B cell (primary cell): ENCODE measurements around the gene MED12L.

Experiments
- EZH2 ChIP-seq: IDR thresholded peaks from 2 replicates; pipeline ENCODE4 v1.6.1; 2012; ENCODE audit warnings: borderline replicate concordance, low read depth, mild to moderate bottlenecking, moderate library complexity, low read length; ENCODE audit not compliant: insufficient read depth, poor library complexity, severe bottlenecking
- TF ChIP-seq, protein P1 (sequence below): fragments of 200-600 bp; IDR thresholded peaks from one replicate; pipeline ENCODE4 v1.8.0; 2022; ENCODE audit warnings: antibody characterized with exemption, mild to moderate bottlenecking

DNA sequence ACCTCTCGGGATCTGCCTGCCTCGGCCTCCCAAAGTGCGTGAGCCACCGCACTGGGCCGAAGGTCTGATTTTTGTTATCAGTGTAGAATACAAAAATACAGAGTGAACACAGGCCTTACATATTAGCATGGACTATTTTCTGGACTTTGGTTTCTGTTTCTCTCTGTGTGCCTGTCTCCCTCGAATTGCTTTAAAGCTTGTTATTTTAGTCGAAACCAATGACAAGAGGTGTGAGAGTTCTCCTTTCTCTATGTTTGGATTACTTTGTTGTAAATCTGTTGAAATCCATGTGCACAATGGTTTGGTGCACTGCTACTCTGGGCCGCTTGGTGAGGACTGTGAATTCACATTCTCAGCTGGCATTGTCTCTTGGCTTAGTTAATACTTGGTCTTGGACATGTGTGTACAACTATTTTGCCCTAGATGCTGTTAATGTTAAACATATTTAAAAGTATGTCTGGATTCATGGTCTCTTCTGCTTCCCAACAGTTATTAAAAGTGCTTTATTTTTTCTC is 23.9 kb downstream of the MED12L start:
- TF ChIP-seq, protein P1, sequence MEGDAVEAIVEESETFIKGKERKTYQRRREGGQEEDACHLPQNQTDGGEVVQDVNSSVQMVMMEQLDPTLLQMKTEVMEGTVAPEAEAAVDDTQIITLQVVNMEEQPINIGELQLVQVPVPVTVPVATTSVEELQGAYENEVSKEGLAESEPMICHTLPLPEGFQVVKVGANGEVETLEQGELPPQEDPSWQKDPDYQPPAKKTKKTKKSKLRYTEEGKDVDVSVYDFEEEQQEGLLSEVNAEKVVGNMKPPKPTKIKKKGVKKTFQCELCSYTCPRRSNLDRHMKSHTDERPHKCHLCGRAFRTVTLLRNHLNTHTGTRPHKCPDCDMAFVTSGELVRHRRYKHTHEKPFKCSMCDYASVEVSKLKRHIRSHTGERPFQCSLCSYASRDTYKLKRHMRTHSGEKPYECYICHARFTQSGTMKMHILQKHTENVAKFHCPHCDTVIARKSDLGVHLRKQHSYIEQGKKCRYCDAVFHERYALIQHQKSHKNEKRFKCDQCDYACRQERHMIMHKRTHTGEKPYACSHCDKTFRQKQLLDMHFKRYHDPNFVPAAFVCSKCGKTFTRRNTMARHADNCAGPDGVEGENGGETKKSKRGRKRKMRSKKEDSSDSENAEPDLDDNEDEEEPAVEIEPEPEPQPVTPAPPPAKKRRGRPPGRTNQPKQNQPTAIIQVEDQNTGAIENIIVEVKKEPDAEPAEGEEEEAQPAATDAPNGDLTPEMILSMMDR = no peak
- no peak for TF ChIP-seq EZH2
